Calu3 (cell line): ENCODE data around the gene PES1. TPM values are rescaled to one million over a fixed set of nuclear protein-coding genes. Genes with fewer than 3 reads are reported as not detected.
"Not testable (repeated sequence)": the region's sequence is repeated elsewhere in the genome, so short reads cannot be mapped to it uniquely, and the experiment has no call there.

Experiments
- BruUV-seq: library from RNA; stranded (reverse); fragments of 400-500 nt; replicated peaks from 2 replicates; lab custom pipeline; 2021; lab: Mats Ljungman, UMichigan
- CTCF ChIA-PET: fragments of 300-600 bp; sonication (Branson Sonifier 250); formaldehyde crosslinking; loops from one replicate; lab custom pipeline; 2022; ENCODE audit warnings: antibody characterized with exemption; lab: Charles Lee
- DNase-seq: peaks from one replicate; pipeline ENCODE4 v3.0.0; 2022
- H3K27ac Mint-ChIP-seq: one replicate; pipeline ENCODE4 v1.8.0; 2022; ENCODE audit warnings: mixed read lengths; ENCODE audit not compliant: unreplicated experiment
- H3K27me3 Mint-ChIP-seq: one replicate; pipeline ENCODE4 v1.8.0; 2022; ENCODE audit warnings: mixed read lengths; ENCODE audit not compliant: unreplicated experiment
- H3K36me3 Mint-ChIP-seq: one replicate; pipeline ENCODE4 v1.8.0; 2022; ENCODE audit warnings: mild to moderate bottlenecking, moderate library complexity, mixed read lengths; ENCODE audit not compliant: insufficient read depth, unreplicated experiment
- H3K4me1 Mint-ChIP-seq: one replicate; pipeline ENCODE4 v1.8.0; 2022; ENCODE audit warnings: mild to moderate bottlenecking, low read depth, mixed read lengths; ENCODE audit not compliant: unreplicated experiment
- H3K4me3 Mint-ChIP-seq: one replicate; pipeline ENCODE4 v1.8.0; 2022; ENCODE audit warnings: mild to moderate bottlenecking, low read depth, moderate library complexity, mixed read lengths; ENCODE audit not compliant: unreplicated experiment
- H3K9me3 Mint-ChIP-seq: one replicate; pipeline ENCODE4 v1.8.0; 2022; ENCODE audit warnings: low read depth, mixed read lengths; ENCODE audit not compliant: unreplicated experiment
- intact Hi-C: fragments of 100-400 bp; cut with micrococcal nuclease; formaldehyde crosslinking; loops from one replicate; pipeline ENCODE4 v1.10.0; 2022; ENCODE audit not compliant: unreplicated experiment
- total RNA-seq: library from RNA; stranded (reverse); gene quantifications from 2 replicates; pipeline ENCODE4 v1.2.3, GENCODE V29; 2022
- TF ChIP-seq, protein P1 (sequence below): fragments of 200-600 bp; IDR thresholded peaks from one replicate; pipeline ENCODE4 v1.8.0; 2022; ENCODE audit warnings: antibody characterized with exemption; ENCODE audit not compliant: unreplicated experiment

PES1 gene
- total RNA-seq, 1 experiment from 2014 or later, result 98.9 TPM

DNA sequence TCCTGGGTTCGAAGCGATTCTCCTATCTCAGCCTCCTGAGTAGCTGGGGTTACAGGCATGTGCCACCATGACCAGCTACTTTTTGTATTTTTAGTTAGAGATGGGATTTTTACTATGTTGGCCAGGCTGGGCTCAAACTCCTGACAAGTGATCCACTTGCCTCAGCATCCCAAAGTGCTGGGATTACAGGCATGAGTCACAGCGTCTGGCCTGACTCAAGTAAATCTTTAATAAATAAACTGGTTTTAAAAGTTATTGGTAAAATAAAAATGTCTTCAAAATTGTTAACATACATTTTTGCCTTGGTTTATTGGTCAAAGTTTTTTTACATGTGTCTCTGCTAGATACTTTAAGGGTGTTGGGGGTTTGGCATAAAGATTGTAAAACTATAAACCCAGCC is 7.3 kb upstream of the PES1 start:
- TF ChIP-seq, protein P1, sequence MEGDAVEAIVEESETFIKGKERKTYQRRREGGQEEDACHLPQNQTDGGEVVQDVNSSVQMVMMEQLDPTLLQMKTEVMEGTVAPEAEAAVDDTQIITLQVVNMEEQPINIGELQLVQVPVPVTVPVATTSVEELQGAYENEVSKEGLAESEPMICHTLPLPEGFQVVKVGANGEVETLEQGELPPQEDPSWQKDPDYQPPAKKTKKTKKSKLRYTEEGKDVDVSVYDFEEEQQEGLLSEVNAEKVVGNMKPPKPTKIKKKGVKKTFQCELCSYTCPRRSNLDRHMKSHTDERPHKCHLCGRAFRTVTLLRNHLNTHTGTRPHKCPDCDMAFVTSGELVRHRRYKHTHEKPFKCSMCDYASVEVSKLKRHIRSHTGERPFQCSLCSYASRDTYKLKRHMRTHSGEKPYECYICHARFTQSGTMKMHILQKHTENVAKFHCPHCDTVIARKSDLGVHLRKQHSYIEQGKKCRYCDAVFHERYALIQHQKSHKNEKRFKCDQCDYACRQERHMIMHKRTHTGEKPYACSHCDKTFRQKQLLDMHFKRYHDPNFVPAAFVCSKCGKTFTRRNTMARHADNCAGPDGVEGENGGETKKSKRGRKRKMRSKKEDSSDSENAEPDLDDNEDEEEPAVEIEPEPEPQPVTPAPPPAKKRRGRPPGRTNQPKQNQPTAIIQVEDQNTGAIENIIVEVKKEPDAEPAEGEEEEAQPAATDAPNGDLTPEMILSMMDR, result no peak
- H3K4me3 Mint-ChIP-seq, result no peak overlapping the region
- CTCF ChIA-PET, result interaction anchor here (0.6 kb wide), 1 partner anchor 8 kb away, joined by 4 read pairs; the partner anchor contains the start of gene TCN2
- no peaks in the 10 kb centered on the region for H3K36me3 Mint-ChIP-seq
- no peak for DNase-seq
- no peaks in the 10 kb centered on the region for H3K4me1 Mint-ChIP-seq
- H3K27me3 Mint-ChIP-seq, result no peaks in the 10 kb centered on the region
- H3K27ac Mint-ChIP-seq, result no peak overlapping the region
- BruUV-seq, result no TSS peak
- intact Hi-C loops, result no loop called here
- no peaks in the 10 kb centered on the region for H3K9me3 Mint-ChIP-seq

DNA sequence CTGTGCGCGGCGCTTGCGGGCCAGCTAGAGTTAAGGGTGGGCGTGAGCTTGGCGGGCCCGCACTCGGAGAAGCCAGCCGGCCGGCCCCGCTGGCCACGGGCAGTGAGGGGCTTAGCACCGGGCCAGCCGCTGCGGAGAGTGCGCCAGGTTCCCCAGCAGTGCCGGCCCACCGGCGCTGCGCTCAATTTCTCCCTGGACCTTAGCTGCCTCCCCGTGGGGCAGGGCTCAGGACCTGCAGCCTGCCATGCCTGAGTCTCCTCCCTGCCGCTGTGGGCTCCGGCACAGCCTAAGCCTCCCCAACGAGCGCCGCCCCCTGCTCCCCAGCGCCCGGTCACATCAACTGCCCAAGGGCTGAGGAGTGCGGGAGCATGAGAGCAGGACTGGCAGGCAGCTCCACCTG is 5.2 kb upstream of the PES1 start:
- no peak overlapping the region for H3K27ac Mint-ChIP-seq
- CTCF ChIA-PET, result interaction anchor here (1.0 kb wide), 1 partner anchor 10 kb away, joined by 3 read pairs; the partner anchor contains the start of gene TCN2
- no peak for DNase-seq
- no peaks in the 10 kb centered on the region for H3K4me1 Mint-ChIP-seq
- no peaks in the 10 kb centered on the region for H3K27me3 Mint-ChIP-seq
- BruUV-seq, result no TSS peak
- intact Hi-C loops, result no loop called here
- no peak overlapping the region for H3K4me3 Mint-ChIP-seq
- H3K36me3 Mint-ChIP-seq, result no peaks in the 10 kb centered on the region
- TF ChIP-seq, protein P1, result no peak
- H3K9me3 Mint-ChIP-seq, result no peaks in the 10 kb centered on the region

DNA sequence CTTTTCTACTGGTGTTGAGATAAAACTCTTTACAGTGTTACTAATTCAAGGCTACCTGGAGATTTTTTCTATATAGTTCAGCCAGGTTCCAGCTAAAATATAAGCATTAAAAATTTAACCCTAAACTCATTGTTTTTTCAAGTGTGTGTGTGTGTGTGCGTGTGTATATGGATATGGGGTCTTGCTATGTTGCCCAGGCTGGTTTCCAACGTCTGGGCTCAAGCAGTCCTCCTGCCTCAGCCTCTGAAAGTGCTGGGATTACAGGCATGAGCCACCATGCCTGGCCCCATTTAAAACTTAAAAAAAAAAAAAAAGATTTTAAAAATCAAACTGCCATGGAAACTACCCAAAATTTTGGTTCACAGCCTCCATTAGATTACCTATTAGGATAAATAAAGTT is 4.5 kb upstream of the PES1 start:
- no TSS peak for BruUV-seq
- DNase-seq, result no peak
- H3K36me3 Mint-ChIP-seq, result no peaks in the 10 kb centered on the region
- intact Hi-C loops, result no loop called here
- H3K27me3 Mint-ChIP-seq, result no peaks in the 10 kb centered on the region
- TF ChIP-seq, protein P1, result no peak
- no peaks in the 10 kb centered on the region for H3K9me3 Mint-ChIP-seq
- no peak overlapping the region for H3K27ac Mint-ChIP-seq
- H3K4me1 Mint-ChIP-seq, result no peaks in the 10 kb centered on the region
- no peak overlapping the region for H3K4me3 Mint-ChIP-seq
- CTCF ChIA-PET, result interaction anchor here (1.0 kb wide), 1 partner anchor 10 kb away, joined by 3 read pairs; the partner anchor contains the start of gene TCN2

- H3K4me3 Mint-ChIP-seq, H3K9me3 Mint-ChIP-seq, H3K27ac Mint-ChIP-seq, H3K27me3 Mint-ChIP-seq, H3K4me1 Mint-ChIP-seq, BruUV-seq, DNase-seq, intact Hi-C loops: not testable (repeated sequence)
- H3K36me3 Mint-ChIP-seq, result peaks cover 23% of the 10 kb centered on the region
- CTCF ChIA-PET, result interaction anchor here (0.6 to 0.9 kb wide), 2 partner anchors 15 to 264 kb away, joined by 3 read pairs; partner anchors contain the start of gene TCN2
Measured at GRCh38 chr22:30592360-30592713, 627 bp upstream of the PES1 start.

- Mint-ChIP-seq H3K27me3 (no peaks in the 10 kb centered on the region), H3K4me1 (no peaks in the 10 kb centered on the region), H3K36me3 (peaks cover 34% of the 10 kb centered on the region), H3K27ac (no peak overlapping the region), H3K4me3 (no peak overlapping the region), H3K9me3 (no peaks in the 10 kb centered on the region)
- TF ChIP-seq, protein P1, result no peak
- CTCF ChIA-PET, result interaction anchor here (0.8 to 1.2 kb wide), 3 partner anchors 11 to 164 kb away, joined by 3 to 4 read pairs (median 3); partner anchors contain the start of gene TCN2
- no peak for DNase-seq
- BruUV-seq, result no TSS peak
- intact Hi-C loops, result no loop called here
Measured at GRCh38 chr22:30591191-30591587, 521 bp downstream of the PES1 start.
